Panc1 (cell line): Measurements from ENCODE around the gene PLD1. TPM values are rescaled to one million over a fixed set of nuclear protein-coding genes. Genes with fewer than 3 reads are reported as not detected.

ENCODE experiments used
- ATAC-seq: fragments of 200-7000 bp; cut with Tn5 transposase; 2 replicates; pipeline ENCODE4 v1.9.1; 2020; ENCODE audit warnings: mild to moderate bottlenecking, moderate library complexity
- BruUV-seq: library from RNA; stranded (reverse); fragments of 400-500 nt; replicated peaks from 2 replicates; lab custom pipeline; 2021; lab: Mats Ljungman, UMichigan
- CTCF ChIA-PET: fragments of 300-600 bp; sonication (Branson Sonifier 250); formaldehyde crosslinking; loops from one replicate; lab custom pipeline; 2022; ENCODE audit warnings: antibody characterized with exemption; lab: Charles Lee
- POLR2A ChIA-PET: fragments of 300-600 bp; sonication (Branson Sonifier 250); formaldehyde crosslinking; loops from one replicate; lab custom pipeline; 2022; ENCODE audit warnings: antibody characterized with exemption; lab: Charles Lee
- DNase-seq: peaks from one replicate; pipeline ENCODE4 v3.0.0-alpha.2; 2010; ENCODE audit warnings: low read depth, low spot score
- H3K27ac ChIP-seq: 2 replicates; pipeline ENCODE4 v1.5.1; 2011; ENCODE audit warnings: mild to moderate bottlenecking, low read length, inconsistent platforms
- H3K27me3 ChIP-seq: fragments of 200-500 bp; sonication (Bioruptor generic); 2 replicates; pipeline ENCODE4 v1.6.0; 2014; ENCODE audit warnings: low read length, inconsistent platforms; ENCODE audit not compliant: control insufficient read depth, insufficient read depth
- H3K36me3 ChIP-seq: fragments of 200-500 bp; sonication (Bioruptor generic); 2 replicates; pipeline ENCODE4 v1.5.1; 2014; ENCODE audit warnings: inconsistent platforms, mild to moderate bottlenecking, low read length, moderate library complexity; ENCODE audit not compliant: control insufficient read depth, insufficient read depth
- H3K4me1 ChIP-seq: 2 replicates; pipeline ENCODE4 v1.5.1; 2011; ENCODE audit warnings: inconsistent platforms, mild to moderate bottlenecking, low read length, moderate library complexity; ENCODE audit not compliant: control insufficient read depth, insufficient read depth
- H3K4me3 ChIP-seq, 2 experiments: 2 replicates each; pipeline ENCODE4 v1.5.1; 2011 to 2012; ENCODE audit warnings: low read depth in 2 of 2, low read length in 2 of 2, mild to moderate bottlenecking in 2 of 2, inconsistent platforms in 1 of 2, moderate library complexity in 1 of 2
- H3K9me3 ChIP-seq: fragments of 200-500 bp; sonication (Bioruptor generic); 2 replicates; pipeline ENCODE4 v1.5.1; 2014; ENCODE audit warnings: low read depth, mild to moderate bottlenecking, inconsistent platforms, low read length, moderate library complexity; ENCODE audit not compliant: control insufficient read depth, insufficient read depth
- CTCF ChIP-seq: fragments of 450-650 bp; IDR thresholded peaks from 2 replicates; pipeline ENCODE4 v1.5.1; 2017; ENCODE audit warnings: mild to moderate bottlenecking
- POLR2AphosphoS5 ChIP-seq: IDR thresholded peaks from 2 replicates; pipeline ENCODE4 v1.6.1; 2012; ENCODE audit warnings: mild to moderate bottlenecking, low read depth, low read length, moderate library complexity
- SIN3A ChIP-seq: IDR thresholded peaks from 2 replicates; pipeline ENCODE4 v1.6.1; 2012; ENCODE audit warnings: low read depth, mild to moderate bottlenecking, low read length, moderate library complexity, borderline replicate concordance; ENCODE audit not compliant: insufficient read depth
- TCF7L2 ChIP-seq: IDR thresholded peaks from 2 replicates; pipeline ENCODE4 v1.6.1; 2011; ENCODE audit warnings: mild to moderate bottlenecking, low read depth, low read length, inconsistent platforms
- in situ Hi-C: cut with HindIII; loops from 2 replicates; pipeline ENCODE4 v1.10.0; 2016; ENCODE audit warnings: low sequenced_read_pairs, low pct_unique_long_range_greater_than_20kb
- intact Hi-C: fragments of 100-400 bp; cut with micrococcal nuclease; formaldehyde crosslinking; loops from one replicate; pipeline ENCODE4 v1.10.0; 2022; ENCODE audit not compliant: unreplicated experiment
- total RNA-seq: library from RNA; stranded (reverse); gene quantifications from one replicate; pipeline ENCODE4 v1.2.1, GENCODE V29; 2021; ENCODE audit not compliant: unreplicated experiment
- TF ChIP-seq, protein P1 (sequence below), 2 experiments: IDR thresholded peaks; 2 replicates each; pipeline ENCODE4 v1.6.1; 2011 to 2012; ENCODE audit warnings: low read depth in 2 of 2, control low read depth in 1 of 2, low read length in 1 of 2, mild to moderate bottlenecking in 1 of 2, moderate library complexity in 1 of 2; ENCODE audit not compliant: insufficient read depth in 1 of 2

The PLD1 gene
- total RNA-seq, 1 experiment from 2014 or later: 20.6 TPM

- Histone ChIP-seq H3K36me3 (no peaks in the 10 kb centered on the region), H3K27me3 (no peaks in the 10 kb centered on the region), H3K4me3 (no peak overlapping the region), H3K4me1 (no peaks in the 10 kb centered on the region), H3K27ac (no peak overlapping the region), H3K9me3 (no peaks in the 10 kb centered on the region)
- intact Hi-C loops: no loop called here
- in situ Hi-C loops: no loop called here
- POLR2A ChIA-PET: interaction anchor here (0.6 to 0.7 kb wide), 2 partner anchors 124 to 488 kb away, joined by 3 read pairs; no protein-coding TSS in a partner anchor
- DNase-seq (no peak), ATAC-seq (no peak)
- no peak for TF ChIP-seq POLR2AphosphoS5
- TF ChIP-seq SIN3A: no peak
- no peak for TF ChIP-seq TCF7L2
- no peak for TF ChIP-seq CTCF
- BruUV-seq: no TSS peak
- CTCF ChIA-PET: no interaction called here
Observed at GRCh38 chr3:171649267-171649666, 161.0 kb downstream of the PLD1 start.

DNA sequence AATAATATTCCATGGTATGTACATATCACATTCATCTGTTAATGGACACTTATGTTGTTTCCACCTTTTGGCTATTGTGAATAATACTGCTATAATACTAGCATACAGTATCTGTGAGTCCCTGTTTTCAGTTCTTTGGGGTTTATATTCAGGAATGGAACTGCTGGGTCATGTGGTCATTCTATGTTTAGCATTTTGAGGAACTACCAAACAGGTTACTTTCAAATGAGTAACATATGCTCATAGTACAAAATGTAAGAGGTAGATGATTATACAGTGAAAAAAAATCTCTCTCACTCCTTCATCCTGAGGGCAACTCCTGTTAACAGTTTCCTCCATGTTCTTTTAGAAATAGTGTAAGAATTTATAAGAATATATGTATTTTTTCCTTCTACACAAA is 162.2 kb downstream of the PLD1 start:
- POLR2A ChIA-PET: no interaction called here
- no peaks in the 10 kb centered on the region for H3K9me3 ChIP-seq

More for the DNA sequence above, 162.2 kb downstream of the PLD1 start:
- no TSS peak for BruUV-seq
- in situ Hi-C loops (no loop called here), intact Hi-C loops (no loop called here)
- DNase-seq: no peak
- TF ChIP-seq, protein P1, sequence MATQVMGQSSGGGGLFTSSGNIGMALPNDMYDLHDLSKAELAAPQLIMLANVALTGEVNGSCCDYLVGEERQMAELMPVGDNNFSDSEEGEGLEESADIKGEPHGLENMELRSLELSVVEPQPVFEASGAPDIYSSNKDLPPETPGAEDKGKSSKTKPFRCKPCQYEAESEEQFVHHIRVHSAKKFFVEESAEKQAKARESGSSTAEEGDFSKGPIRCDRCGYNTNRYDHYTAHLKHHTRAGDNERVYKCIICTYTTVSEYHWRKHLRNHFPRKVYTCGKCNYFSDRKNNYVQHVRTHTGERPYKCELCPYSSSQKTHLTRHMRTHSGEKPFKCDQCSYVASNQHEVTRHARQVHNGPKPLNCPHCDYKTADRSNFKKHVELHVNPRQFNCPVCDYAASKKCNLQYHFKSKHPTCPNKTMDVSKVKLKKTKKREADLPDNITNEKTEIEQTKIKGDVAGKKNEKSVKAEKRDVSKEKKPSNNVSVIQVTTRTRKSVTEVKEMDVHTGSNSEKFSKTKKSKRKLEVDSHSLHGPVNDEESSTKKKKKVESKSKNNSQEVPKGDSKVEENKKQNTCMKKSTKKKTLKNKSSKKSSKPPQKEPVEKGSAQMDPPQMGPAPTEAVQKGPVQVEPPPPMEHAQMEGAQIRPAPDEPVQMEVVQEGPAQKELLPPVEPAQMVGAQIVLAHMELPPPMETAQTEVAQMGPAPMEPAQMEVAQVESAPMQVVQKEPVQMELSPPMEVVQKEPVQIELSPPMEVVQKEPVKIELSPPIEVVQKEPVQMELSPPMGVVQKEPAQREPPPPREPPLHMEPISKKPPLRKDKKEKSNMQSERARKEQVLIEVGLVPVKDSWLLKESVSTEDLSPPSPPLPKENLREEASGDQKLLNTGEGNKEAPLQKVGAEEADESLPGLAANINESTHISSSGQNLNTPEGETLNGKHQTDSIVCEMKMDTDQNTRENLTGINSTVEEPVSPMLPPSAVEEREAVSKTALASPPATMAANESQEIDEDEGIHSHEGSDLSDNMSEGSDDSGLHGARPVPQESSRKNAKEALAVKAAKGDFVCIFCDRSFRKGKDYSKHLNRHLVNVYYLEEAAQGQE (IDR thresholded peaks at IDR 0.05; ENCODE audit: insufficient read depth in 1 of 2, low read depth in 2 of 2, low read length in 1 of 2): no peak
- TF ChIP-seq CTCF (no peak), SIN3A (no peak), POLR2AphosphoS5 (no peak), TCF7L2 (no peak)
- Histone ChIP-seq H3K27me3 (no peaks in the 10 kb centered on the region), H3K4me3 (no peak overlapping the region), H3K36me3 (no peaks in the 10 kb centered on the region), H3K4me1 (no peaks in the 10 kb centered on the region), H3K27ac (no peak overlapping the region)
- CTCF ChIA-PET: no interaction called here
- ATAC-seq: no peak
